Measurements from ENCODE around the gene STC2.

The STC2 gene

GRCh38 chr5:173328844-173329490 is 753 bp upstream of the STC2 start:
- DNase-seq = peak in 1 of 2 donors; percentile 27

GRCh38 chr5:173327084-173327947 is 898 bp downstream of the STC2 start:
- peak in 1 of 2 donors; percentile 15 for DNase-seq

DNA sequence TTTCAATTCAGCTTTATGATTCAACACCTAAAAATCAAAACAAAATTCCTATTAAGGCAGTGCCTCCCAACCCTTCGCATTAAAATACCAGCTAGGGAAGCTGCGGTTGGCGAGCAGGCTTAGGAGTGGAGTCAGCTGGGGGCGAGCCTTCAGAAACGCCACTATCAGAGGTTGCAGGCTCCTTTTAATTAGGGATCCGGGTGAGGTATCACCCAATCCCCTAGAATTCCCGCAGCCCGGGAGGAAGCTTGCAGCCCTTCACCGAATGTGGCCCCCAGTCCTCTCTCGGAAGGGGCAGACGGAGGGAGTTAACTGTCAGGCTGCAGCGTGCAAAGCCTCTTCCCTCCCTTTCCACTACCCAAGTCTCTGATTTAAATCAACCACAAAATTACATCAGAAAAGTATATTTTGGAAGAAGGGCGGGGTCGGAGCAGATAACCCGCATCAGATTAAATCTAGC is 1.7 kb downstream of the STC2 start:
- no peak for DNase-seq

- no peak for DNase-seq
Observed at GRCh38 chr5:173325091-173325698, 3.0 kb downstream of the STC2 start.

GRCh38 chr5:173324115-173325001 is 3.9 kb downstream of the STC2 start:
- DNase-seq = no peak

- DNase-seq = no peak
Observed at GRCh38 chr5:173323799-173324114, 4.5 kb downstream of the STC2 start.

- no peak for DNase-seq
Observed at GRCh38 chr5:173323106-173323798, 5.0 kb downstream of the STC2 start.

- DNase-seq = no peak
Observed at GRCh38 chr5:173321886-173322285, 6.3 kb downstream of the STC2 start.

GRCh38 chr5:173320259-173320658 is 8.0 kb downstream of the STC2 start:
- DNase-seq = no peak

GRCh38 chr5:173319646-173320045 is 8.6 kb downstream of the STC2 start:
- no peak for DNase-seq

- DNase-seq = no peak
Observed at GRCh38 chr5:173318881-173319620, 9.2 kb downstream of the STC2 start.

GRCh38 chr5:173318330-173318729 is 9.9 kb downstream of the STC2 start:
- DNase-seq = no peak

GRCh38 chr5:173317852-173318251 is 10.4 kb downstream of the STC2 start:
- no peak for DNase-seq

- no peak for DNase-seq
Observed at GRCh38 chr5:173317091-173317730, 11.0 kb downstream of the STC2 start.

DNA sequence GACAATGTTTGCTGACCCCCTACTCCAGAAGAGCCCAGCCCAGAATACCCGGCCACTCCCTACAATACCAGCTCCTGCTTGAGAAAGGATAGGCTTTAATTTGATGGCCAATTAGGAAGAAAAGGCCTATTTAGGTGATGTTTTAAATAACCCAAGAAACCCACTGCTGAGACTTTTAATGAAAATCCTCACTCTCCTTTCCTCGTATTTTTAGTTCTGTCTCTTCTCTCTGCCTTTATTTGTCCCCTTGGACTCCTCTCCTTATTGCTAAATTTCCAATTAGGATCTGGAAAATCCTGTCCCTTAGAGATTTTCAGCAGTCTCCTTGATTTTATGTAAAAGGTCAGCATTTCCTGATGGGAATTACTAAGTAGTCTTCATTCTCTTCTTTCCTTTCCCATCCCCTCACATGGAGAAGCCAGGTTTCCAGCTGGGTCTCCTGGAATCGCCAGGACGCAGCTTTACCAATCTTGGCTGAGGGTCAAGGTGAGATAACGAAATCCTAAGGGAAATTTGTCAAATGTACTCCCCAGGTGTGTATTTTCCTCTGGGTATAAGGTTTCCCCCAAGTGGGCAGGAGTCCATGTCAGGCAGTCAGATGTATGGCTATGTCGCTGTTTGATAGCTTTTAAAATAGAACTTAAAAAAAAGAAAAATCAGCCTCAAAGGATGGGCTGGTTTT is 11.7 kb downstream of the STC2 start:
- DNase-seq = no peak

- no peak for DNase-seq
Observed at GRCh38 chr5:173315495-173316338, 12.5 kb downstream of the STC2 start.

DNA sequence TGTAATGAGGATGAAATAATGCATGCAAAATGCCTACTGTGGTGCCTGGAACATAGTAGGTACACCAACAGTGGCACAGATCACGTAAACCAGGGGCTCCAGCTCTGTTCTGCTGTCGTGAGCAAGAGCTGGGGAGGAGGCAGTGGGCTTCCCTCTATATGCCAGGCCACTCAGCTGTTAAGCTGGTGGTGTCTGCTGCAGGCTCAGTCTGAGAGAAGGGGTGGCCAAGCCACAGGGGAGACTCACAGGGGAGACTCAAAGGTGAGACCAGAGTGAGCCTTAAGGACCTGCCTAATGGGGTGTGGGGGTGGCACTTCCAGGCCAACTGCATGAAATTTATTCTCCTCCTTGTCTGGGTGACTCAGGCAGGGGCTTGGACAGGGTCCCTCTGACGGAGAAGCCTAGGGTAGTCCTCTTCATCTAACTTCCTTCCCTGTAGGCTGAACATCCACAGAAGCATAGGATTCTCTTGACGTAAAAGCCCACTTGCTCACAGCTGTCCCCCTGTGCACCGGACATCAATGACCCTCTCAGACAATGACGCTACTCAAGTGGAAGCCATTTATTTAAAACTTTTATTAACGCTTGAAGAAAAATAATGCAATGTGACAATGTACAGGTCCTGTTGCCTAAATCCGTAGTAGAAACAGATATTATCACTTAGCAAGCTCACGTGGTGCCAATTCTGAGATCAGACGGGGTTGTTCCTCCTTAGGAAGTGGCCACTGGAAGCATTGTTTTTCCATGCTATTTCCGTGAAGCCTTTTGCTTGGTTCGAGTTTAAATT is 13.9 kb downstream of the STC2 start:
- no peak for DNase-seq

DNA sequence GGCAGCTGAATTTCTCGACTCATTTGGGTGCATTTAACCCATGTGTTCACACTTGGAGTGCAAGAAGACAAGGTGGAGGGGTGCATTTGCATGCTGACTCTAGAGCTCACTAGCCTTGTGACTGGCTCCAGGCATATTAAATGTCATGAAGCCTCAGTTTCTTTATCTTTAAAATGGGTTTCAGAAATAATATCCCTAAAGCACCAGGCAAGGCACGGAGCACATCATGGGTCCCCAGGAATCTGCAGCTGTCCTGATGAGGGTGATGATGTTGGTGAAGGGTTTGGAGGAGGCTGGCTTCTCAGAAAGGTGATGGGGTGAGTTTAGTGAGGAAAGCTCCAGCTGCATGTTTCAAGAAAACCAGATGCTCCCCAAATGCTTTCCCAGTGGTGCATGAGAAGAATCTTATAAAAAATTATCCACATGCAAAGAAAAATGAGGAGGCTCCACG is 14.8 kb downstream of the STC2 start:
- no peak for DNase-seq

DNA sequence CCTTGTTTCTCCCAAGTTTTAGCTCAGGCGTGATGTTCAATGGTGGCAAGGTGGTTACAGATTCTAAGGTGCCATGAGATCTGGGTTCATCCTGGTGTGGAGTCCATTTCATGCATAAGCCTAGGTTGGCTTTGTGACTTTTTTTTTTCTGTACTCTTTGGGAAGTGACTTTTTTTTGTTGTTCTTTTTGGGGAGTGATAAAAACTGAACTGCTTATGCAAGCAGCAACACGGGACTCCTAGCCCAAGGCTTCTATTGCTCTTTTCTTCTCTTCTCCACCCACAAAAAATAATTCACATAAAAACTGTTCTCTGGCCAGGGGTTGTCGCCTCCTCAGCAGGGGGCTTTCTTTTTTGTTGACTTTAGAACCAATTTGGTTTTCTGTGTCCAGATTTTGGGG is 15.4 kb downstream of the STC2 start:
- no peak for DNase-seq
